Hepatocyte (in vitro differentiated cells): Measurements from ENCODE around the gene DLGAP5. TPM values are rescaled to one million over a fixed set of nuclear protein-coding genes. Genes with fewer than 3 reads are reported as not detected.

Source experiments
- DNase-seq: peaks from one replicate; pipeline ENCODE4 v3.0.0-alpha.2; 2016; ENCODE audit warnings: low spot score
- H2AFZ ChIP-seq: fragments of 200-600 bp; sonication (generic); 2 replicates; pipeline ENCODE4 v1.6.0; 2016; ENCODE audit warnings: antibody characterized with exemption, mild to moderate bottlenecking
- H3K27ac ChIP-seq: fragments of 200-600 bp; sonication (generic); 2 replicates; pipeline ENCODE4 v1.5.1; 2016; ENCODE audit warnings: mild to moderate bottlenecking
- H3K27me3 ChIP-seq: fragments of 200-600 bp; sonication (generic); 2 replicates; pipeline ENCODE4 v1.6.1; 2016
- H3K36me3 ChIP-seq: fragments of 200-600 bp; sonication (generic); replicated peaks from 2 replicates; pipeline ENCODE4 v1.5.1; 2016; ENCODE audit warnings: low read depth; ENCODE audit not compliant: insufficient read depth
- H3K4me1 ChIP-seq: fragments of 200-600 bp; sonication (generic); 2 replicates; pipeline ENCODE4 v1.5.1; 2016; ENCODE audit warnings: mild to moderate bottlenecking, moderate library complexity; ENCODE audit not compliant: insufficient read depth
- H3K4me2 ChIP-seq: fragments of 200-600 bp; sonication (generic); 2 replicates; pipeline ENCODE4 v1.6.0; 2016
- H3K4me3 ChIP-seq: fragments of 200-600 bp; sonication (generic); 2 replicates; pipeline ENCODE4 v1.5.1; 2016; ENCODE audit warnings: mild to moderate bottlenecking
- H3K79me2 ChIP-seq: fragments of 200-600 bp; sonication (generic); 2 replicates; pipeline ENCODE4 v1.6.0; 2017; ENCODE audit warnings: mild to moderate bottlenecking
- H3K9me2 ChIP-seq: fragments of 200-600 bp; sonication (generic); replicated peaks from 2 replicates; pipeline ENCODE4 v1.6.0; 2017; ENCODE audit warnings: mild to moderate bottlenecking; ENCODE audit not compliant: insufficient read depth
- H3K9me3 ChIP-seq: fragments of 200-600 bp; sonication (generic); 2 replicates; pipeline ENCODE4 v1.5.1; 2016; ENCODE audit warnings: low read depth, mild to moderate bottlenecking
- H4K20me1 ChIP-seq: fragments of 200-600 bp; sonication (generic); 2 replicates; pipeline ENCODE4 v1.6.0; 2016; ENCODE audit warnings: mild to moderate bottlenecking; ENCODE audit not compliant: insufficient read depth, poor library complexity, severe bottlenecking
- CTCF ChIP-seq: fragments of 200-600 bp; sonication (generic); IDR thresholded peaks from 2 replicates; pipeline ENCODE4 v1.5.1; 2016; ENCODE audit warnings: antibody characterized with exemption, mild to moderate bottlenecking; ENCODE audit not compliant: poor library complexity
- EZH2 ChIP-seq: fragments of 200-600 bp; sonication (generic); IDR thresholded peaks from 2 replicates; pipeline ENCODE4 v1.6.1; 2016; ENCODE audit warnings: antibody characterized with exemption, mild to moderate bottlenecking, borderline replicate concordance
- EZH2phosphoT487 ChIP-seq: fragments of 200-600 bp; sonication (generic); IDR thresholded peaks from one replicate; pipeline ENCODE4 v1.6.1; 2018; ENCODE audit warnings: antibody characterized with exemption, mild to moderate bottlenecking, low read depth, moderate library complexity; ENCODE audit not compliant: unreplicated experiment, severe bottlenecking
- WGBS: methylation state at CpG from one replicate; pipeline ENCODE4 v1.1.6; 2016; ENCODE audit warnings: low lambda C conversion rate; ENCODE audit errors: missing lambda C conversion rate; 5-methylcytosine and 5-hydroxymethylcytosine counted together
- polyA plus RNA-seq: library from polyadenylated mRNA; unstranded; fragments of >200 nt; fragmentation: Nextera tagmentation; extraction: Ambion mirVana; gene quantifications from 2 replicates; pipeline ENCODE4 v1.2.1, GENCODE V29; 2016
- total RNA-seq: library from RNA; depleted of rRNA; stranded (reverse); fragments of >200 nt; gene quantifications from 2 replicates; pipeline ENCODE4 v1.2.3, GENCODE V29; 2014

The DLGAP5 gene
- total and polyA plus RNA-seq, 2 experiments from 2014 or later, result 7.7 to 10.8 TPM

- no peaks in the 10 kb centered on the region for H4K20me1 ChIP-seq
- no peak overlapping the region for H3K4me3 ChIP-seq
These were observed 87.1 kb downstream of the DLGAP5 start for GRCh38 chr14:55103971-55104954.

GRCh38 chr14:55103005-55103640 is 88.3 kb downstream of the DLGAP5 start:
- TF ChIP-seq EZH2, result no peak
- TF ChIP-seq CTCF, result no peak
- TF ChIP-seq EZH2phosphoT487, result no peak
- no peak overlapping the region for H3K4me3 ChIP-seq
- peaks cover 44% of the 10 kb centered on the region for H3K4me1 ChIP-seq
- no peaks in the 10 kb centered on the region for H3K9me3 ChIP-seq
- peak; percentile 93 for DNase-seq
- H3K4me2 ChIP-seq, result peak overlapping the region; percentile 61
- H2AFZ ChIP-seq, result peak overlapping the region; percentile 5
- 8% methylated on average over 13 of the region's 13 CpGs for WGBS
- no peaks in the 10 kb centered on the region for H3K27me3 ChIP-seq
- peak overlapping the region; percentile 96 for H3K27ac ChIP-seq
- H3K36me3 ChIP-seq, result no peaks in the 10 kb centered on the region
- no peaks in the 10 kb centered on the region for H4K20me1 ChIP-seq
- no peaks in the 10 kb centered on the region for H3K9me2 ChIP-seq
- H3K79me2 ChIP-seq, result no peaks in the 10 kb centered on the region

More at GRCh38 chr14:55103971-55104954, 87.1 kb downstream of the DLGAP5 start:
- Histone ChIP-seq H3K4me2 (peak overlapping the region; percentile 61), H3K9me3 (no peaks in the 10 kb centered on the region), H3K27me3 (no peaks in the 10 kb centered on the region), H2AFZ (peak overlapping the region; percentile 34), H3K36me3 (no peaks in the 10 kb centered on the region), H3K4me1 (peaks cover 44% of the 10 kb centered on the region), H3K79me2 (no peaks in the 10 kb centered on the region), H3K27ac (peak overlapping the region; percentile 96), H3K9me2 (no peaks in the 10 kb centered on the region)
- 89% methylated on average over 6 of the region's 6 CpGs for WGBS
- no peak for DNase-seq
- TF ChIP-seq EZH2 (no peak), CTCF (no peak), EZH2phosphoT487 (no peak)

- TF ChIP-seq CTCF (no peak), EZH2 (no peak), EZH2phosphoT487 (no peak)
- Histone ChIP-seq H3K4me1 (peaks cover 41% of the 10 kb centered on the region), H3K79me2 (no peaks in the 10 kb centered on the region), H3K27ac (peak overlapping the region; percentile 96), H3K9me3 (no peaks in the 10 kb centered on the region), H3K4me2 (peak overlapping the region; percentile 60), H3K36me3 (no peaks in the 10 kb centered on the region), H3K4me3 (no peak overlapping the region), H4K20me1 (no peaks in the 10 kb centered on the region), H3K9me2 (no peaks in the 10 kb centered on the region), H3K27me3 (no peaks in the 10 kb centered on the region), H2AFZ (no peak overlapping the region)
- 23% methylated on average over 7 of the region's 7 CpGs for WGBS
- DNase-seq, result peak; percentile 70
These were observed 89.2 kb downstream of the DLGAP5 start for GRCh38 chr14:55102141-55102621.
